ENCODE results near the gene TRAPPC10. TPM values are rescaled to one million over a fixed set of nuclear protein-coding genes. Genes with fewer than 3 reads are reported as not detected.

Gene TRAPPC10
- 21.4 TPM for total RNA-seq
- long read RNA-seq, full-length matches to known transcripts = 1 of 7 reads
- long read RNA-seq, partial matches to known transcripts = 4 of 7 reads
- long read RNA-seq, other reads (novel, unspliced or antisense) = 2 of 7 reads

GRCh38 chr21:44011579-44012473, at the start of gene TRAPPC10:
TRAPPC10 (plus strand) TSS chr21:44012309; CDS start chr21:44012494, 185 bp downstream.
- Histone ChIP-seq H3K27me3 (ENCODE audit: low read depth) (no peaks in the 10 kb centered on the region), H3K36me3 (no peaks in the 10 kb centered on the region), H3K27ac (replicated peaks) (peak within 1 kb of the TSS; percentile 98), H3K4me1 (peaks cover 53% of the 10 kb centered on the region), H3K9me3 (replicated peaks) (no peaks in the 10 kb centered on the region), H3K4me3 (peak within 1 kb of the TSS; percentile 98)
- peak; percentile 88 for DNase-seq
- TF ChIP-seq CTCF (IDR thresholded peaks at IDR 0.05; ENCODE audit: borderline replicate concordance) = no peak
- intact Hi-C loops (cut with micrococcal nuclease) = no loop called here

GRCh38 chr21:43965911-43966585, 46.1 kb upstream of the TRAPPC10 start:
- peaks cover 33% of the 10 kb centered on the region for H3K36me3 ChIP-seq
- no peak for TF ChIP-seq CTCF (IDR thresholded peaks at IDR 0.05; ENCODE audit: borderline replicate concordance)
- intact Hi-C loops (cut with micrococcal nuclease) = no loop called here
- H3K4me1 ChIP-seq = peaks cover 6% of the 10 kb centered on the region
- H3K27ac ChIP-seq (replicated peaks) = no peak overlapping the region
- H3K27me3 ChIP-seq (ENCODE audit: low read depth) = no peaks in the 10 kb centered on the region
- no peaks in the 10 kb centered on the region for H3K9me3 ChIP-seq (replicated peaks)
- no peak overlapping the region for H3K4me3 ChIP-seq
- DNase-seq = no peak

- H3K4me1 ChIP-seq = peaks cover 6% of the 10 kb centered on the region
- H3K27me3 ChIP-seq (ENCODE audit: low read depth) = no peaks in the 10 kb centered on the region
- no peak for TF ChIP-seq CTCF (IDR thresholded peaks at IDR 0.05; ENCODE audit: borderline replicate concordance)
- H3K4me3 ChIP-seq = no peak overlapping the region
- peaks cover 40% of the 10 kb centered on the region for H3K36me3 ChIP-seq
- no peak overlapping the region for H3K27ac ChIP-seq (replicated peaks)
- intact Hi-C loops (cut with micrococcal nuclease) = no loop called here
- DNase-seq = no peak
- H3K9me3 ChIP-seq (replicated peaks) = no peaks in the 10 kb centered on the region
Measured at GRCh38 chr21:43966946-43967512, 45.1 kb upstream of the TRAPPC10 start.

- peaks cover 46% of the 10 kb centered on the region for H3K36me3 ChIP-seq
- DNase-seq = no peak
- no peak overlapping the region for H3K4me3 ChIP-seq
- H3K9me3 ChIP-seq (replicated peaks) = no peaks in the 10 kb centered on the region
- peaks cover 7% of the 10 kb centered on the region for H3K4me1 ChIP-seq
- H3K27ac ChIP-seq (replicated peaks) = no peak overlapping the region
- intact Hi-C loops (cut with micrococcal nuclease) = no loop called here
- TF ChIP-seq CTCF (IDR thresholded peaks at IDR 0.05; ENCODE audit: borderline replicate concordance) = no peak
- H3K27me3 ChIP-seq (ENCODE audit: low read depth) = no peaks in the 10 kb centered on the region
Measured at GRCh38 chr21:43967981-43968380, 44.1 kb upstream of the TRAPPC10 start.

- DNase-seq = no peak
- no peak for TF ChIP-seq CTCF (IDR thresholded peaks at IDR 0.05; ENCODE audit: borderline replicate concordance)
Measured at GRCh38 chr21:43968410-43969114, 43.5 kb upstream of the TRAPPC10 start.

More at GRCh38 chr21:43968410-43969114, 43.5 kb upstream of the TRAPPC10 start:
- H3K4me3 ChIP-seq = no peak overlapping the region
- intact Hi-C loops (cut with micrococcal nuclease) = no loop called here
- H3K27me3 ChIP-seq (ENCODE audit: low read depth) = no peaks in the 10 kb centered on the region
- H3K36me3 ChIP-seq = peaks cover 52% of the 10 kb centered on the region
- H3K27ac ChIP-seq (replicated peaks) = no peak overlapping the region
- H3K9me3 ChIP-seq (replicated peaks) = no peaks in the 10 kb centered on the region
- H3K4me1 ChIP-seq = peaks cover 12% of the 10 kb centered on the region

All from left ventricle myocardium inferior (tissue), 1 donor.